Bronchial epithelial cell (primary cell): Measurements from ENCODE around the gene GRK3. TPM values are rescaled to one million over a fixed set of nuclear protein-coding genes. Genes with fewer than 3 reads are reported as not detected.
"Not testable (repeated sequence)": the region's sequence is repeated elsewhere in the genome, so short reads cannot be mapped to it uniquely, and the experiment has no call there.

ENCODE experiments used
- DNase-seq: peaks from one replicate; pipeline ENCODE4 v3.0.0-alpha.2; 2010; ENCODE audit warnings: low read depth
- FAIRE-seq: peaks from 2 replicates; lab custom pipeline; 2011; peaks lifted over from hg19 to GRCh38; lab: Jason Lieb, UNC
- H3K27me3 ChIP-seq: 2 replicates; pipeline ENCODE4 v1.5.1; 2011; ENCODE audit warnings: low read length; ENCODE audit not compliant: control insufficient read depth, insufficient read depth
- H3K36me3 ChIP-seq: 2 replicates; pipeline ENCODE4 v1.5.1; 2011; ENCODE audit warnings: low read length; ENCODE audit not compliant: control insufficient read depth, insufficient read depth
- H3K4me3 ChIP-seq: 2 replicates; pipeline ENCODE4 v1.5.1; 2011; ENCODE audit warnings: mild to moderate bottlenecking, low read depth, low read length, control low read depth
- total RNA-seq: library from RNA; depleted of rRNA; stranded (reverse); fragments of >200 nt; gene quantifications from 2 replicates; pipeline ENCODE4 v1.2.1, GENCODE V29; 2014
- TF ChIP-seq, protein P1 (sequence below): IDR thresholded peaks from 2 replicates; pipeline ENCODE4 v1.5.1; 2011; ENCODE audit warnings: mild to moderate bottlenecking, moderate library complexity, low read length, control low read depth, inconsistent platforms; ENCODE audit not compliant: insufficient read depth, severe bottlenecking

Gene GRK3
- total RNA-seq, 1 donor from 2014 or later: 4.2 TPM

DNA sequence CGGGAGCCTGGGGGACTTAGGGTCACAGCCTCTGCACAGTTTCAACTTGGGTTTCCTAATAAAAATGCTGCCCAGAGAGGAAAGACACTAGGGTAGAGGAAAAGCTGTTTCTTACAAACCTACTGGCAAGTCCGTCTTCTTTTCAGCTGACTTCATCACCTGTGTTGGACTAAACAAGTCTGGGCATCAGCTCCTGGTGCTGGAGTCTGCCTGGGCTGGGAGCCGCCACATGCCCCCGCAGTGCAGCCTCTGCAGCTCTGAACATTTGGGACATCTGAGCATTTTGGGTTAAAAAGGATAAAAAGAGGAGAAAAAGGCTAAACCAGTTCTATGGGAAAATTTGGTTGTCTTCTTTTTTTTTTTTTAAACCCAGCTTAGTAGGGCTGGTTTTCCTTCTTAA, 49.1 kb downstream of the GRK3 start:
- not testable (repeated sequence) for H3K4me3 ChIP-seq, H3K27me3 ChIP-seq, H3K36me3 ChIP-seq
- DNase-seq (peak; percentile 49), FAIRE-seq (peak; percentile 99)

DNA sequence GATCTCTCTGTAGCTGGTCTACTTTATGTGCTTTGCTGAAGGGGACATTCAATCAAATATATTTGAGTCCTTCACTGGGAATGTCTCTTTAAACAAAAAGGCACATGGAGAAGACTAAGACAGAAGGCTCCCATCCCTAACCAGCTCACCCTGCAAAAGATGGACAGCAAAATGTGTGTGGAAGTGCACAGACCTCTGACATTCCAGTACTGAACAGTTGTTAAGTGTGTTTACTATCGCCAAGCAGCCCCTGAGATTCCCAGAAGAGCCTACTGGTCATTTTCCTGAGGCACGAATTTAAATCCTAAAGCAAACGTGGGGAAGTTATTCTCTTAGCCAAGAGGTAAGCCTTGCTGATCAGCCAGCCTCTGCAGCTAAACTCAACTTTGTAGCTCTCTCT, 50.3 kb downstream of the GRK3 start:
- not testable (repeated sequence) for H3K36me3 ChIP-seq, H3K27me3 ChIP-seq, H3K4me3 ChIP-seq, FAIRE-seq, DNase-seq

DNA sequence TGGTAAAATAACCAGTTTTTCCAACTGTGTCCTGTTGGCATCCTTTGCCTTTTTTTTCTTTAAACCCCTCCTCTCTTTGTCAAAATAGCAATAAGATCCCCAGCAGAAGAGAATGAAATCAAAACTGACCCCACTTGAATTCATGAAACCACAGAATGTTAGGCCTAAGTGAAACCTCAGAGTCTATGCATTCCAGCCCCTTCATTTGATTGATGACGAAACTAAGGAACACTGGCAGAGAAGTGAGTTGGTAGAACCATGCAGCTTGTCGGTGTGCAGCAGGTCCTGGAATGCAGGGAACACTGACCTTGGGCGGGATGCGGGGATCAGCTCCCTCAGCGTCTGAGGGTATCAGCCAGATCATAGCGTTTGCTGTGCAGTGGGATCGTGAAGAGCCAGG, 57.5 kb downstream of the GRK3 start:
- H3K36me3 ChIP-seq: no peaks in the 10 kb centered on the region
- DNase-seq (no peak), FAIRE-seq (no peak)
- no peak overlapping the region for H3K4me3 ChIP-seq
- TF ChIP-seq, protein P1, sequence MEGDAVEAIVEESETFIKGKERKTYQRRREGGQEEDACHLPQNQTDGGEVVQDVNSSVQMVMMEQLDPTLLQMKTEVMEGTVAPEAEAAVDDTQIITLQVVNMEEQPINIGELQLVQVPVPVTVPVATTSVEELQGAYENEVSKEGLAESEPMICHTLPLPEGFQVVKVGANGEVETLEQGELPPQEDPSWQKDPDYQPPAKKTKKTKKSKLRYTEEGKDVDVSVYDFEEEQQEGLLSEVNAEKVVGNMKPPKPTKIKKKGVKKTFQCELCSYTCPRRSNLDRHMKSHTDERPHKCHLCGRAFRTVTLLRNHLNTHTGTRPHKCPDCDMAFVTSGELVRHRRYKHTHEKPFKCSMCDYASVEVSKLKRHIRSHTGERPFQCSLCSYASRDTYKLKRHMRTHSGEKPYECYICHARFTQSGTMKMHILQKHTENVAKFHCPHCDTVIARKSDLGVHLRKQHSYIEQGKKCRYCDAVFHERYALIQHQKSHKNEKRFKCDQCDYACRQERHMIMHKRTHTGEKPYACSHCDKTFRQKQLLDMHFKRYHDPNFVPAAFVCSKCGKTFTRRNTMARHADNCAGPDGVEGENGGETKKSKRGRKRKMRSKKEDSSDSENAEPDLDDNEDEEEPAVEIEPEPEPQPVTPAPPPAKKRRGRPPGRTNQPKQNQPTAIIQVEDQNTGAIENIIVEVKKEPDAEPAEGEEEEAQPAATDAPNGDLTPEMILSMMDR: no peak
- no peaks in the 10 kb centered on the region for H3K27me3 ChIP-seq

DNA sequence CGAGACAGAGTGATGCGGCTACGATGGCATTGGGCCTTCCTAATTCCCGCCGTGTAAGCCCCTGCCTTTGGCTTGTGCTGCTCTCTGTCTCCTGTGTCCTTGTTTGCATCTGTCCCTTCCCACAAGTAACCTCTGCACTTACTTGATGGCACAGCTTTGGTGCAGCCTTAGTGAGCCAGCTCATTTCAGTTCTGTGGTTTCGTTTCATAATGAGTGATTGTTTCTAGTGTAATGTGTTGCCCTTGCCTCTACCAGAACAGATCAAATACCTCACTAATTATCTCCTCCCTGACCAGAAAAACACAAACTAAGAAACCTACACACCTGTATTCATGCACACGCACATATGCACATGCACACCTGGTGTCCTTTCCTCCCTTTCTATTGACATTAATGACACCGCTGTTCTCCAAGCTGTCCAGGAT, 58.8 kb downstream of the GRK3 start:
- H3K36me3 ChIP-seq: no peaks in the 10 kb centered on the region
- DNase-seq (no peak), FAIRE-seq (peak; percentile 7)
- TF ChIP-seq, protein P1: no peak
- H3K27me3 ChIP-seq: no peaks in the 10 kb centered on the region
- H3K4me3 ChIP-seq: no peak overlapping the region

DNA sequence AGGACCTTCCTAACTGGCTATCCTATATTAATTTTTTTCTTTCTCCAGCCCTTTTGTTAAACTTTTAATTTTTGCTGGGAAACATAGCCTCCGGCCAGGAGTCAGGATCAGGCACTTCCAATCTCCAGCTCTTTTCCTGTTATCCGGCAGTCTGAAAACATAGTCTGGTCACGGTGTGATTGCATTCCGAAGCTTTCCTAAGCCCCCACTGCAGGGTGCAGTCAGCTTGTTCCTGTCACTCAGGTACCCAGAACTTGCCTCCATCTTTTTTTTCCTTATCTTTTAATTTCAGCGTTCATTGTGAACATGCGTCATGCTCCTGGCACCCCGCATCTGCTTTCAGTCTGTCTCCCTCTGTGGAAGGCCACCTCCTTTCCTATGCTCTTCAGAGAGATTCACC, 59.4 kb downstream of the GRK3 start:
- TF ChIP-seq, protein P1: no peak
- FAIRE-seq (no peak), DNase-seq (no peak)
- Histone ChIP-seq H3K27me3 (no peaks in the 10 kb centered on the region), H3K4me3 (no peak overlapping the region), H3K36me3 (no peaks in the 10 kb centered on the region)

DNA sequence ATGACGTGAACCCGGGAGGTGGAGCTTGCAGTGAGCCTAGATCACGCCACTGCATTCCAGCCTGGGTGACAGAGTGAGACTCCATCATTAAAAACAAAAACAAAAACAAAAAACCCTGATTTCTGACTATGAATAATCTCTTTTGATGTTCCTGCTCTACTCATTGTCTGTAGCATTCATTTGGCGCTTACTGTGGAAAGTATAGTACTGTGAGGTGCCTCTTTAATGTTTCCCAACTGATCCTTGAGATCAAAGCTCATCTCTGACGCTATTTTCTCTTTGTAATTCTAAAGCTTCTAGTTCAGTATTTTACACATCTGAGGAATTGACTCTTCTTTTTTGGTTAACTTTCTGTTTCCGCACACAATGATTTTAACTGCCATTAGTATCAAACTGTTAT, 60.0 kb downstream of the GRK3 start:
- TF ChIP-seq, protein P1: no peak
- DNase-seq (no peak), FAIRE-seq (no peak)
- H3K36me3 ChIP-seq: no peaks in the 10 kb centered on the region
- H3K27me3 ChIP-seq: no peaks in the 10 kb centered on the region
- no peak overlapping the region for H3K4me3 ChIP-seq

DNA sequence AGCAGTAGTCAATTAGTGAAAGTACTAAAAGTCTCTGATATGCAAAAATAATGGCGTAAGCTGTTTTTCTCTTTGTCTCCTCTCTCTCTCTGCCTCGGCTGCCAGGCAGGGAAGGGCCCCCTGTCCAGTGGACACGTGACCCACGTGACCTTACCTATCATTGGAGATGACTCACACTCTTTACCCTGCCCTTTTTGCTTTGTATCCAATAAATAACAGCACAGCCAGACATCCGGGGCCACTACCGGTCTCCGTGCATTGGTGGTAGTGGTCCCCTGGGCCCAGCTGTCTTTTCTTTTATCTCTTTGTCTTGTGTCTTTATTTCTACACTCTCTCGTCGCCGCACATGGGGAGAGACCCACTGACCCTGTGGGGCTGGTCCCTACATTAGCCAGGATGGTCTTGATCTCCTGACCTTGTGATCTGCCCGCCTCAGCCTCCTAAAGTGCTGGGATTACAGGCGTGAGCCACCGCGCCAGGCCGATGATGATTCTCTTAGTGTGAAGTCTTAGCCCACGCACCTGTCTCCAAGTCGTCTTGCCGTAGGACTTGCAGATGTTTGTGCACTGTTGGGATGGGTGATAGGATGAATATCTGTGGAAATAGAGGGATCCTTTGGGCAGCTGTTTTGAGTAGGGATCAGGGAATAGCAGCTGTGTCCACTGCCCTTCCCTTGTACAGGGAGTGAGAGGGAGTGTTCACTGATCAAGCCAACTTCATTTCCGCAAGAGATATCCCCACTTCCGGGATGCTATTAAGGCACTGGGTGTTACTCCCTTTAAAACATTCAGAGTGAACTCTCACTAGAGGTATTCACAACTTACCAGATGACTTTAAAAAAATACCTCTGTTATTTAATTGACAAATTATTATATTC, 61.5 kb downstream of the GRK3 start:
- not testable (repeated sequence) for H3K4me3 ChIP-seq, H3K27me3 ChIP-seq, H3K36me3 ChIP-seq, FAIRE-seq, DNase-seq
